Activated naive CD4-positive, alpha-beta T cell treated with anti-CD3 and anti-CD28 coated beads for 36 hours (primary cell): ENCODE measurements around the gene RPP40. TPM values are rescaled to one million over a fixed set of nuclear protein-coding genes. Genes with fewer than 3 reads are reported as not detected.
"Not testable (repeated sequence)": the region's sequence is repeated elsewhere in the genome, so short reads cannot be mapped to it uniquely, and the experiment has no call there.

Source experiments
- CTCF ChIA-PET: fragments of 350-600 bp; sonication (Branson Sonifier 250); formaldehyde crosslinking; loops from one replicate; lab custom pipeline; 2021; ENCODE audit warnings: antibody characterized with exemption; lab: Charles Lee
- DNase-seq: peaks from one replicate; pipeline ENCODE4 v3.0.0-alpha.2; 2020
- H3K27ac Mint-ChIP-seq: one replicate; pipeline ENCODE4 v1.8.0; 2021; ENCODE audit warnings: mild to moderate bottlenecking, mixed read lengths
- H3K27me3 Mint-ChIP-seq: one replicate; pipeline ENCODE4 v1.8.0; 2021; ENCODE audit warnings: low read depth, mixed read lengths
- H3K36me3 Mint-ChIP-seq: one replicate; pipeline ENCODE4 v1.8.0; 2021; ENCODE audit warnings: low read depth, mixed read lengths
- H3K4me1 Mint-ChIP-seq: one replicate; pipeline ENCODE4 v1.8.0; 2021; ENCODE audit warnings: low read depth, mixed read lengths
- H3K4me3 Mint-ChIP-seq: one replicate; pipeline ENCODE4 v1.8.0; 2021; ENCODE audit warnings: mild to moderate bottlenecking, moderate library complexity, mixed read lengths
- H3K9me3 Mint-ChIP-seq: one replicate; pipeline ENCODE4 v1.8.0; 2021; ENCODE audit warnings: mixed read lengths
- intact Hi-C: fragments of 100-400 bp; cut with micrococcal nuclease; formaldehyde crosslinking; loops from one replicate; pipeline ENCODE4 v1.15.1; 2023
- total RNA-seq, 2 experiments: library from RNA; stranded (reverse); gene quantifications; one replicate each; pipeline ENCODE4 v1.2.3, GENCODE V29; 2021

Gene RPP40
- total RNA-seq, 2 experiments from 2014 or later: 8.2 to 9.8 TPM

GRCh38 chr6:5011346-5011745, 7.5 kb upstream of the RPP40 start:
- no peak overlapping the region for H3K4me3 Mint-ChIP-seq
- H3K27me3 Mint-ChIP-seq: no peaks in the 10 kb centered on the region
- peaks cover 7% of the 10 kb centered on the region for H3K36me3 Mint-ChIP-seq
- H3K9me3 Mint-ChIP-seq: peaks cover 3% of the 10 kb centered on the region
- DNase-seq: no peak
- CTCF ChIA-PET: no interaction called here
- intact Hi-C loops: no loop called here
- no peaks in the 10 kb centered on the region for H3K4me1 Mint-ChIP-seq
- H3K27ac Mint-ChIP-seq: no peak overlapping the region

GRCh38 chr6:5007531-5007930, 3.7 kb upstream of the RPP40 start:
- H3K9me3 Mint-ChIP-seq: no peaks in the 10 kb centered on the region
- no peak overlapping the region for H3K4me3 Mint-ChIP-seq
- intact Hi-C loops: loop anchor here (10.0 kb wide), 1 partner anchor 953 kb away; no protein-coding TSS in a partner anchor
- DNase-seq: no peak
- H3K4me1 Mint-ChIP-seq: peaks cover 9% of the 10 kb centered on the region
- no peaks in the 10 kb centered on the region for H3K27me3 Mint-ChIP-seq
- CTCF ChIA-PET: no interaction called here
- H3K27ac Mint-ChIP-seq: no peak overlapping the region
- no peaks in the 10 kb centered on the region for H3K36me3 Mint-ChIP-seq

- Mint-ChIP-seq H3K27me3 (no peaks in the 10 kb centered on the region), H3K4me1 (peaks cover 11% of the 10 kb centered on the region), H3K27ac (no peak overlapping the region), H3K9me3 (no peaks in the 10 kb centered on the region), H3K36me3 (peaks cover 4% of the 10 kb centered on the region), H3K4me3 (no peak overlapping the region)
- CTCF ChIA-PET: no interaction called here
- intact Hi-C loops: loop anchor here (10.0 kb wide), 1 partner anchor 951 kb away; no protein-coding TSS in a partner anchor
- no peak for DNase-seq
Measured at GRCh38 chr6:5006222-5006621, 2.4 kb upstream of the RPP40 start.

GRCh38 chr6:5005038-5005433, 1.2 kb upstream of the RPP40 start:
- peaks cover 11% of the 10 kb centered on the region for H3K4me1 Mint-ChIP-seq
- CTCF ChIA-PET: interaction anchor here (0.6 to 0.7 kb wide), 2 partner anchors 161 to 953 kb away, joined by 4 read pairs; no protein-coding TSS in a partner anchor
- peak overlapping the region; percentile 18 for H3K4me3 Mint-ChIP-seq
- intact Hi-C loops: loop anchor here (10.0 kb wide), 1 partner anchor 950 kb away; no protein-coding TSS in a partner anchor
- DNase-seq, H3K36me3 Mint-ChIP-seq, H3K27me3 Mint-ChIP-seq, H3K9me3 Mint-ChIP-seq, H3K27ac Mint-ChIP-seq: not testable (repeated sequence)

GRCh38 chr6:5004373-5005037, 668 bp upstream of the RPP40 start:
- no peaks in the 10 kb centered on the region for H3K27me3 Mint-ChIP-seq
- CTCF ChIA-PET: interaction anchor here (0.6 to 1.5 kb wide), 4 partner anchors 11 to 162 kb away, joined by 4 to 5 read pairs (median 4); no protein-coding TSS in a partner anchor
- H3K27ac Mint-ChIP-seq: peak overlapping the region; percentile 91
- no peaks in the 10 kb centered on the region for H3K9me3 Mint-ChIP-seq
- DNase-seq: no peak
- peak overlapping the region; percentile 90 for H3K4me3 Mint-ChIP-seq
- H3K36me3 Mint-ChIP-seq: peaks cover 12% of the 10 kb centered on the region
- peaks cover 11% of the 10 kb centered on the region for H3K4me1 Mint-ChIP-seq
- intact Hi-C loops: loop anchor here (1.0 to 10.0 kb wide), 5 partner anchors 26 to 950 kb away; partner anchors contain the start of gene ECI2

- DNase-seq: no peak
- Mint-ChIP-seq H3K9me3 (no peaks in the 10 kb centered on the region), H3K36me3 (peaks cover 26% of the 10 kb centered on the region), H3K27ac (no peak overlapping the region), H3K4me3 (no peak overlapping the region), H3K27me3 (no peaks in the 10 kb centered on the region), H3K4me1 (peaks cover 9% of the 10 kb centered on the region)
- CTCF ChIA-PET: no interaction called here
- intact Hi-C loops: no loop called here
Measured at GRCh38 chr6:4999586-4999985, 4.3 kb downstream of the RPP40 start.

GRCh38 chr6:4997862-4998261, 6.0 kb downstream of the RPP40 start:
- no peak overlapping the region for H3K4me3 Mint-ChIP-seq
- H3K27me3 Mint-ChIP-seq: no peaks in the 10 kb centered on the region
- intact Hi-C loops: no loop called here
- peaks cover 6% of the 10 kb centered on the region for H3K4me1 Mint-ChIP-seq
- CTCF ChIA-PET: no interaction called here
- no peaks in the 10 kb centered on the region for H3K9me3 Mint-ChIP-seq
- peaks cover 30% of the 10 kb centered on the region for H3K36me3 Mint-ChIP-seq
- H3K27ac Mint-ChIP-seq: no peak overlapping the region
- DNase-seq: no peak

- H3K27me3 Mint-ChIP-seq: no peaks in the 10 kb centered on the region
- CTCF ChIA-PET: no interaction called here
- H3K27ac Mint-ChIP-seq: no peak overlapping the region
- H3K4me1 Mint-ChIP-seq: no peaks in the 10 kb centered on the region
- peaks cover 35% of the 10 kb centered on the region for H3K36me3 Mint-ChIP-seq
- intact Hi-C loops: no loop called here
- H3K4me3 Mint-ChIP-seq: no peak overlapping the region
- H3K9me3 Mint-ChIP-seq: no peaks in the 10 kb centered on the region
- no peak for DNase-seq
Measured at GRCh38 chr6:4994741-4995140, 9.1 kb downstream of the RPP40 start.

- H3K27ac Mint-ChIP-seq: no peak overlapping the region
- no peak overlapping the region for H3K4me3 Mint-ChIP-seq
- intact Hi-C loops: no loop called here
Measured at GRCh38 chr6:4987432-4987831, 16.4 kb downstream of the RPP40 start.

GRCh38 chr6:4986999-4987398, 16.8 kb downstream of the RPP40 start:
- H3K9me3 Mint-ChIP-seq: peaks cover 2% of the 10 kb centered on the region
- no peak overlapping the region for H3K27ac Mint-ChIP-seq
- no peak for DNase-seq
- CTCF ChIA-PET: no interaction called here
- H3K4me1 Mint-ChIP-seq: no peaks in the 10 kb centered on the region
- H3K36me3 Mint-ChIP-seq: peaks cover 19% of the 10 kb centered on the region
- no peak overlapping the region for H3K4me3 Mint-ChIP-seq
- intact Hi-C loops: no loop called here
- no peaks in the 10 kb centered on the region for H3K27me3 Mint-ChIP-seq

More at GRCh38 chr6:4987432-4987831, 16.4 kb downstream of the RPP40 start:
- DNase-seq: no peak
- Mint-ChIP-seq H3K4me1 (no peaks in the 10 kb centered on the region), H3K9me3 (peaks cover 2% of the 10 kb centered on the region), H3K36me3 (peaks cover 20% of the 10 kb centered on the region), H3K27me3 (no peaks in the 10 kb centered on the region)
- CTCF ChIA-PET: no interaction called here

GRCh38 chr6:4983322-4983721, 20.5 kb downstream of the RPP40 start:
- Mint-ChIP-seq H3K27me3 (no peaks in the 10 kb centered on the region), H3K4me1 (no peaks in the 10 kb centered on the region)

GRCh38 chr6:4981761-4982160, 22.1 kb downstream of the RPP40 start:
- no peak overlapping the region for H3K27ac Mint-ChIP-seq
- H3K4me1 Mint-ChIP-seq: no peaks in the 10 kb centered on the region
- H3K9me3 Mint-ChIP-seq: peaks cover 21% of the 10 kb centered on the region
- intact Hi-C loops: no loop called here
- peaks cover 13% of the 10 kb centered on the region for H3K36me3 Mint-ChIP-seq
- peaks cover 4% of the 10 kb centered on the region for H3K27me3 Mint-ChIP-seq
- H3K4me3 Mint-ChIP-seq: no peak overlapping the region
- no peak for DNase-seq
- CTCF ChIA-PET: interaction anchor here (0.8 kb wide), 1 partner anchor 692 kb away, joined by 3 read pairs; no protein-coding TSS in a partner anchor

More at GRCh38 chr6:4983322-4983721, 20.5 kb downstream of the RPP40 start:
- H3K36me3 Mint-ChIP-seq: peaks cover 13% of the 10 kb centered on the region
- intact Hi-C loops: no loop called here
- H3K9me3 Mint-ChIP-seq: peaks cover 20% of the 10 kb centered on the region
- CTCF ChIA-PET: no interaction called here
- DNase-seq: no peak
- H3K27ac Mint-ChIP-seq: no peak overlapping the region
- no peak overlapping the region for H3K4me3 Mint-ChIP-seq

GRCh38 chr6:4979426-4979825, 24.4 kb downstream of the RPP40 start:
- peaks cover 26% of the 10 kb centered on the region for H3K9me3 Mint-ChIP-seq
- no peak for DNase-seq
- H3K27ac Mint-ChIP-seq: no peak overlapping the region
- CTCF ChIA-PET: no interaction called here
- H3K4me1 Mint-ChIP-seq: no peaks in the 10 kb centered on the region
- H3K4me3 Mint-ChIP-seq: no peak overlapping the region
- intact Hi-C loops: no loop called here
- peaks cover 8% of the 10 kb centered on the region for H3K27me3 Mint-ChIP-seq
- peaks cover 9% of the 10 kb centered on the region for H3K36me3 Mint-ChIP-seq
